ENCODE results near the gene COL4A4.

- no peak for TF ChIP-seq CTCF (IDR thresholded peaks at IDR 0.05)
- TF ChIP-seq POLR2A (IDR thresholded peaks at IDR 0.05) = no peak
Observed at GRCh38 chr2:226983895-226984749, 179.9 kb downstream of the COL4A4 start.

Measured in prostate gland (tissue), 2 donors.